HG03139 (cell line): Measurements from ENCODE around the gene HOXA4.

ENCODE experiments used
- ATAC-seq: cut with Tn5 transposase; IDR thresholded peaks from one replicate; pipeline ENCODE4 v1.9.1; 2021; ENCODE audit not compliant: unreplicated experiment

HOXA4 gene

GRCh38 chr7:27158436-27159265 is 28.1 kb upstream of the HOXA4 start:
- ATAC-seq, result no peak

GRCh38 chr7:27157702-27158431 is 27.3 kb upstream of the HOXA4 start:
- ATAC-seq, result no peak

- ATAC-seq, result no peak
Measured at GRCh38 chr7:27156916-27157701, 26.6 kb upstream of the HOXA4 start.

GRCh38 chr7:27156508-27156898 is 25.9 kb upstream of the HOXA4 start, which contains the start of gene HOXA7:
Gene HOXA7, minus strand, starts transcription at chr7:27156675. Its CDS starts 130 bp downstream, at chr7:27156545.
- ATAC-seq, result no peak

- no peak for ATAC-seq
Measured at GRCh38 chr7:27155816-27156507, 25.4 kb upstream of the HOXA4 start.

- no peak for ATAC-seq
Measured at GRCh38 chr7:27154901-27155815, 24.6 kb upstream of the HOXA4 start.

GRCh38 chr7:27154369-27154768 is 23.8 kb upstream of the HOXA4 start:
- ATAC-seq, result no peak

GRCh38 chr7:27153526-27153925 is 23.0 kb upstream of the HOXA4 start:
- ATAC-seq, result no peak

GRCh38 chr7:27152816-27153442 is 22.4 kb upstream of the HOXA4 start:
- no peak for ATAC-seq

- ATAC-seq, result no peak
Measured at GRCh38 chr7:27151931-27152815, 21.6 kb upstream of the HOXA4 start, which contains the start of gene HOXA3. Gene HOXA3, minus strand, starts transcription at chr7:27152583. Its CDS starts 41,943 bp downstream, at chr7:27110640.

- no peak for ATAC-seq
Measured at GRCh38 chr7:27151341-27151930, 20.9 kb upstream of the HOXA4 start.

- peak; percentile 72 for ATAC-seq
Measured at GRCh38 chr7:27150568-27151340, 20.2 kb upstream of the HOXA4 start.

- no peak for ATAC-seq
Measured at GRCh38 chr7:27149842-27150567, 19.4 kb upstream of the HOXA4 start.

GRCh38 chr7:27148756-27149641 is 18.4 kb upstream of the HOXA4 start:
- ATAC-seq, result no peak

GRCh38 chr7:27148031-27148755 is 17.6 kb upstream of the HOXA4 start:
- ATAC-seq, result no peak
